Measurements from ENCODE around the gene LHX5.

DNA sequence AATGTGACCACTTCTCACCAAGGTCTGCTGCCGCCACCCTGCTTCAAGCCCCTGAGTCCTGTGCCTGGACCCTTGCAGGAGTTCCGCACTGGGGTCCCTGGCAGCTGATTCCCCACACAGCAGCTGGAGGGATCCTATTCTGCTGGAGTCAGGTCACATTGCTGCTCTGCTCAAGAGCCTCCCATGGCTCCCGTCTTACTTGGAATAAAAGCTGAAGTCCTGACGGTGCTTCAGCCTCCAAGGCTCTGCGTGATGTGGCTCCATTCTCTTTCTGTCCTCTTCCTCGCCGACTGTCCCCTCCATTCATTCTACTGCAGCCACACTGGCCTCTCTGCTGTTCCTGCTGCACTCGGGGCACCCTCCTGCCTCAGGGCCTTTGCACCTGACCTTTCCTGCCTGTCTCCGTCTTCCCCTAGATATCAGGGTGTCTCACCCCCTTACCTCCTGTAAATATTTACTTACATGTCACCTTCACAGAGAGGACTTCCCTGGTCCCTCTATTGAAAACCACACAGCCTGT is 57.1 kb downstream of the LHX5 start:
- TF ChIP-seq POLR2A (IDR thresholded peaks at IDR 0.05), result no peak
- TF ChIP-seq, protein P1, sequence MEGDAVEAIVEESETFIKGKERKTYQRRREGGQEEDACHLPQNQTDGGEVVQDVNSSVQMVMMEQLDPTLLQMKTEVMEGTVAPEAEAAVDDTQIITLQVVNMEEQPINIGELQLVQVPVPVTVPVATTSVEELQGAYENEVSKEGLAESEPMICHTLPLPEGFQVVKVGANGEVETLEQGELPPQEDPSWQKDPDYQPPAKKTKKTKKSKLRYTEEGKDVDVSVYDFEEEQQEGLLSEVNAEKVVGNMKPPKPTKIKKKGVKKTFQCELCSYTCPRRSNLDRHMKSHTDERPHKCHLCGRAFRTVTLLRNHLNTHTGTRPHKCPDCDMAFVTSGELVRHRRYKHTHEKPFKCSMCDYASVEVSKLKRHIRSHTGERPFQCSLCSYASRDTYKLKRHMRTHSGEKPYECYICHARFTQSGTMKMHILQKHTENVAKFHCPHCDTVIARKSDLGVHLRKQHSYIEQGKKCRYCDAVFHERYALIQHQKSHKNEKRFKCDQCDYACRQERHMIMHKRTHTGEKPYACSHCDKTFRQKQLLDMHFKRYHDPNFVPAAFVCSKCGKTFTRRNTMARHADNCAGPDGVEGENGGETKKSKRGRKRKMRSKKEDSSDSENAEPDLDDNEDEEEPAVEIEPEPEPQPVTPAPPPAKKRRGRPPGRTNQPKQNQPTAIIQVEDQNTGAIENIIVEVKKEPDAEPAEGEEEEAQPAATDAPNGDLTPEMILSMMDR (IDR thresholded peaks at IDR 0.05), result no peak

All from Peyer's patch (tissue), 4 donors.